ENCODE measurements around the gene ZNF396. TPM values are rescaled to one million over a fixed set of nuclear protein-coding genes. Genes with fewer than 3 reads are reported as not detected.

Gene ZNF396
- total RNA-seq, 1 experiment from 2014 or later, result 1.0 TPM

GRCh38 chr18:35361570-35362321, 15.4 kb downstream of the ZNF396 start (continued):
- TF ChIP-seq NFYB (CRISPR knock-in tag; conservative IDR thresholded peaks at IDR 0.05; ENCODE audit: low read depth) (no peak), ZBTB21 (CRISPR knock-in tag; IDR thresholded peaks at IDR 0.05; ENCODE audit: borderline replicate concordance) (no peak), CDX4 (CRISPR knock-in tag; IDR thresholded peaks at IDR 0.05; ENCODE audit: borderline replicate concordance) (no peak)

- peaks cover 35% of the 10 kb centered on the region for H3K36me3 Mint-ChIP-seq
- H3K27ac Mint-ChIP-seq, result no peak overlapping the region
- POLR2A ChIA-PET, result interaction anchor here (0.9 to 1.0 kb wide), 3 partner anchors 11 to 115 kb away, joined by 3 to 8 read pairs (median 3); partner anchors contain the start of genes ZNF24 and ZNF397
- no peak overlapping the region for H3K4me3 Mint-ChIP-seq
- CTCF ChIA-PET, result interaction anchor here (0.5 to 1.2 kb wide), 20 partner anchors 10 to 751 kb away, joined by 3 to 23 read pairs (median 4); partner anchors contain the start of genes ZNF24, ZNF396, ZNF397 and ZSCAN30
- H3K27me3 Mint-ChIP-seq (ENCODE audit: low read depth), result peaks cover 3% of the 10 kb centered on the region; the same call in 1 of the 2 replicates
- H3K4me1 Mint-ChIP-seq, result no peaks in the 10 kb centered on the region; the same call in 1 of the 2 replicates
- ATAC-seq (peak; percentile 100), DNase-seq (ENCODE audit: low spot score) (peak; percentile 65)
- peaks cover 46% of the 10 kb centered on the region for H3K9me3 Mint-ChIP-seq
- TF ChIP-seq ZNF425 (CRISPR knock-in tag; conservative IDR thresholded peaks at IDR 0.05) (no peak), FOXP4 (CRISPR knock-in tag; IDR thresholded peaks at IDR 0.05) (no peak), ZNF219 (CRISPR knock-in tag; IDR thresholded peaks at IDR 0.05; ENCODE audit: borderline replicate concordance) (no peak), CREM (CRISPR knock-in tag; IDR thresholded peaks at IDR 0.05) (no peak), ATF6 (CRISPR knock-in tag; IDR thresholded peaks at IDR 0.05) (no peak), ELF4 (CRISPR knock-in tag; IDR thresholded peaks at IDR 0.05; ENCODE audit: low read depth) (no peak), ZBTB43 (CRISPR knock-in tag; IDR thresholded peaks at IDR 0.05) (no peak), JUN (CRISPR knock-in tag; IDR thresholded peaks at IDR 0.05) (no peak), ZNF671 (CRISPR knock-in tag; IDR thresholded peaks at IDR 0.05) (no peak), ATF1 (CRISPR knock-in tag; IDR thresholded peaks at IDR 0.05) (no peak), CDX4 (CRISPR knock-in tag; IDR thresholded peaks at IDR 0.05; ENCODE audit: borderline replicate concordance) (no peak), MYBL2 (CRISPR knock-in tag; IDR thresholded peaks at IDR 0.05) (no peak), E2F5 (CRISPR knock-in tag; IDR thresholded peaks at IDR 0.05) (no peak), NR1H2 (CRISPR knock-in tag; IDR thresholded peaks at IDR 0.05) (no peak), NFE2L1 (CRISPR knock-in tag; IDR thresholded peaks at IDR 0.05) (no peak), TCF7 (CRISPR knock-in tag; IDR thresholded peaks at IDR 0.05; ENCODE audit: low read depth) (no peak)
Observed at GRCh38 chr18:35355140-35355618, 22.0 kb downstream of the ZNF396 start.
